ENCODE results near the gene STAB1.
A peak's percentile ranks its signal among the peaks of the same experiment; 100 is the strongest.

The STAB1 gene, protein sequence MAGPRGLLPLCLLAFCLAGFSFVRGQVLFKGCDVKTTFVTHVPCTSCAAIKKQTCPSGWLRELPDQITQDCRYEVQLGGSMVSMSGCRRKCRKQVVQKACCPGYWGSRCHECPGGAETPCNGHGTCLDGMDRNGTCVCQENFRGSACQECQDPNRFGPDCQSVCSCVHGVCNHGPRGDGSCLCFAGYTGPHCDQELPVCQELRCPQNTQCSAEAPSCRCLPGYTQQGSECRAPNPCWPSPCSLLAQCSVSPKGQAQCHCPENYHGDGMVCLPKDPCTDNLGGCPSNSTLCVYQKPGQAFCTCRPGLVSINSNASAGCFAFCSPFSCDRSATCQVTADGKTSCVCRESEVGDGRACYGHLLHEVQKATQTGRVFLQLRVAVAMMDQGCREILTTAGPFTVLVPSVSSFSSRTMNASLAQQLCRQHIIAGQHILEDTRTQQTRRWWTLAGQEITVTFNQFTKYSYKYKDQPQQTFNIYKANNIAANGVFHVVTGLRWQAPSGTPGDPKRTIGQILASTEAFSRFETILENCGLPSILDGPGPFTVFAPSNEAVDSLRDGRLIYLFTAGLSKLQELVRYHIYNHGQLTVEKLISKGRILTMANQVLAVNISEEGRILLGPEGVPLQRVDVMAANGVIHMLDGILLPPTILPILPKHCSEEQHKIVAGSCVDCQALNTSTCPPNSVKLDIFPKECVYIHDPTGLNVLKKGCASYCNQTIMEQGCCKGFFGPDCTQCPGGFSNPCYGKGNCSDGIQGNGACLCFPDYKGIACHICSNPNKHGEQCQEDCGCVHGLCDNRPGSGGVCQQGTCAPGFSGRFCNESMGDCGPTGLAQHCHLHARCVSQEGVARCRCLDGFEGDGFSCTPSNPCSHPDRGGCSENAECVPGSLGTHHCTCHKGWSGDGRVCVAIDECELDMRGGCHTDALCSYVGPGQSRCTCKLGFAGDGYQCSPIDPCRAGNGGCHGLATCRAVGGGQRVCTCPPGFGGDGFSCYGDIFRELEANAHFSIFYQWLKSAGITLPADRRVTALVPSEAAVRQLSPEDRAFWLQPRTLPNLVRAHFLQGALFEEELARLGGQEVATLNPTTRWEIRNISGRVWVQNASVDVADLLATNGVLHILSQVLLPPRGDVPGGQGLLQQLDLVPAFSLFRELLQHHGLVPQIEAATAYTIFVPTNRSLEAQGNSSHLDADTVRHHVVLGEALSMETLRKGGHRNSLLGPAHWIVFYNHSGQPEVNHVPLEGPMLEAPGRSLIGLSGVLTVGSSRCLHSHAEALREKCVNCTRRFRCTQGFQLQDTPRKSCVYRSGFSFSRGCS (N-terminal part only)

DNA sequence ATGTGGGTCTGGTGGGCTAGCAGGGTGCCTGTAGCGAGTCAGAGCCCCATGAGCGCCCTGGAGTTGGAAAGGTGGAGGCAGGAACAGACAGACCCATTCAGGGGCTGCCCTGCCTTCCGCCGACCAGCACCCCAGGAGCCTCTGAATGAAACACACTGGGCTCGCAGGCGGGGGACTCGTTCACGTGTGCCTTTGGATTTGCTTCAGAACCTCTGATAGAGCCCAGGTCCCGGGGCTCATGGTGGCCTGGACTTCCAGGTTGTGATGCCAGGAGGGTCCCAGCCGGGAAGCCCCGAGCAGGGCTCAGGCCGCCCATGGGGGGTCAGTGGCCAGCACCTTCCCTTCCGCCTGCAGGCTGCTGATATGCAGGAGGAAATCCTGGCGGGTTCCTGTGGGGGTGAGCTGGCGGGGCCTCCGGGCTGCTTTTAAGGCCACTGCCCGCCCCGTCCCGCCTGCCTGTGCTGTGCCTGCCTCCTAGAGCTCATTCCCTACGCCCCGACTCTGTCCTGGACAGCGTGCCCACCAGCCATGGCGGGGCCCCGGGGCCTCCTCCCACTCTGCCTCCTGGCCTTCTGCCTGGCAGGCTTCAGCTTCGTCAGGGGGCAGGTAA, at the start of gene STAB1:
STAB1 (plus strand) TSS at position 453 of the 610 bp plus-strand sequence; CDS start at position 529, 76 bp downstream.
- no peak for DNase-seq

DNA sequence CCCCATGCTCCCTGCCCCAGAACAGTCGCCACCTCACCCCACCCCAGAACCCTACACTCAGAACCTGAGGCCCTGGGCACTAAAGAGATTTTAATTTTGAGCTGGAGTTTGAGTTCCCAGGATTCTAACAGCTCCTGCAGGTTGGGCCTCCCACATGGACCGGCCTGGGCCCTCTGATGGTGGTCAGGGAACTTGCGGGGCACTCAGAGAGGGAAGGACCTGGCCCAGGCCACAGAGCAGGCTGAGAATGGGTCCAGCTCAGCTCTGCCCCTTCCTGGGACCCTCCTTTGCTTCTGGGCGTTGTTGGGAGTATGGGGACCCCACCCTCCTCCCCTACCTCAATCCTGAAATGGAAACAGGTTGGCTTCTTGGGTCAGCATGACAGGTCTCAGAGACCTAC, 49.1 kb upstream of the STAB1 start:
- DNase-seq, result no peak

DNA sequence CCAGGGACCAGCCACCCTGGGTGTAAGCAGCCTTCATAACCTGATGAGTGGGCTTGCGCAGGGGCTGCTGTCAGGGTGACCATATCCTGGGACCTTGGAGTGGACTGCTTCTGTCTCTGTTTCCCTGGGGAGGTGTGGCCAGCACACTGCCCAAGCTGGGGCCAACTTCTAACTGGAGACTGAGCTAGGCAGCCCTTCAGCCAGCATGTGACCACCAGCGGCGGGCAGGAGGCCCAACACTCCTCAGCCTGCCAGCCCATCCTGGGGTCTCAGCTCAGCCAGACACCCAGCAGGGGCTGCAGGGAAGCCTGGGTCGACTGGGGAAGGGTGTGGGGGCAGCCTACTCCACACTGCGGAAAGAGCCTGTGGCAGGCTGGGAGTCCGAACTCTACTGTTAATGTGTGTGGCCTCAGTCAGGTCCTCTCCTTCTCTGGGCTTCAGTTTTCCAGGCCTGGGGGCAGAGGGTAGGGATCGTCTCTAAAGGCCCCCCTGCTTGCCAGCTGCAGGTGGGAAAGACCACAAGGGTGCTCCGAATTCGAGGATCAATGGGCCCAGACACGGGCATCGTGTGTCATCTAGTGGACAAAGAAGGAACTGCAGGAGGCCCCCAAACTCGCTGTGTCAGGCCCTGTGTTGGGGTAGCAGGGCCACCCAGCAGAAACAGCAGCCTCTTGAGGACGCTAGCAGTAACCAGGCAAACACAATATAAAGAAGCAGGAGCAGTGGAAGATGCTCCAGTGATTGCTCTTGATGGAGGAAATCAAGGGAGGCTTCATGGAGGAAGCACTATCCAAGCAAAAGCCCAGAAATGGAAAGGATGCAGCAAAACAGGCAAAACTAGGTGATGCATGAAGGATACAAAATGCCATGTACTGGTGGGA, 48.3 kb upstream of the STAB1 start:
- DNase-seq, result peak; percentile 87

DNA sequence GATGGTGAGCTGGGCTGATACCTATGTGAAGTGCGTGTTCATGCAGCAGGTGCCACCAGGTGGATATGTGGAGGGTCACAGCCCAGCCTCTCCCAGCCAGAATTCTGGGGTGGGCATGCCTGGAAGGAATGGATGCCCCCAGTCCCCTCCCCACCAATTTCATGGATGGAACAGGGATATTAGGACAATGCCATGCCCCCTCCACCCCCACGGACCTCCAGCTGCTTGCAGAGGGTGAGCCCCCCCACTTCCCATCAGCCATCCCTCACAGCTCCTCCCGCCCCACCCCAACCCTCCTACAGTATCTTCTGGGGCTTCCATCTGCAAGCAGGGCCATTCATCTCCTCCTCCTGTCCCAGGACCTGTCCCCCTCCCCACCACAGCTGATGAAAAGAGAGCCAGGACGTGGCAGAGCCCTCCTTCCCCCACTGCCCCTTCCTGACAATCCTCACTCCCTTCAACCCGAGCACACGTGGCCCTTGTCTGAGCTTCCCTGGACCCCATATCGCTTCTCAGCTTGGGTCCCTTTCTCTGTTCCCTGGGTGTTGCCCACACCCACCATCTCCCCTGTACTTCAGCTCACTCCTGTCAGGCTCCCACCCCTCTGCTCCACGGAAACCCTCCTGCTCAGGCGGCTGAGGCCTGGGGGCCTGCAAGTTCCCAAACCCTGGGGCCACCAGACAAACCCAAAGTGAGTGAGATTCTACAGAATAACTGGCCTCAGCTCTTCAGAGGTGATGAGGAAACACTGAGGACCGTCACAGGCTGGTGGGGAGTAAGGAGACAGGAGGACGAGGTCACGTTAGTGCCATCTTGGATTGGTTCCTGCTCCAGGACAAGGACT, 47.4 kb upstream of the STAB1 start:
- DNase-seq, result no peak

DNA sequence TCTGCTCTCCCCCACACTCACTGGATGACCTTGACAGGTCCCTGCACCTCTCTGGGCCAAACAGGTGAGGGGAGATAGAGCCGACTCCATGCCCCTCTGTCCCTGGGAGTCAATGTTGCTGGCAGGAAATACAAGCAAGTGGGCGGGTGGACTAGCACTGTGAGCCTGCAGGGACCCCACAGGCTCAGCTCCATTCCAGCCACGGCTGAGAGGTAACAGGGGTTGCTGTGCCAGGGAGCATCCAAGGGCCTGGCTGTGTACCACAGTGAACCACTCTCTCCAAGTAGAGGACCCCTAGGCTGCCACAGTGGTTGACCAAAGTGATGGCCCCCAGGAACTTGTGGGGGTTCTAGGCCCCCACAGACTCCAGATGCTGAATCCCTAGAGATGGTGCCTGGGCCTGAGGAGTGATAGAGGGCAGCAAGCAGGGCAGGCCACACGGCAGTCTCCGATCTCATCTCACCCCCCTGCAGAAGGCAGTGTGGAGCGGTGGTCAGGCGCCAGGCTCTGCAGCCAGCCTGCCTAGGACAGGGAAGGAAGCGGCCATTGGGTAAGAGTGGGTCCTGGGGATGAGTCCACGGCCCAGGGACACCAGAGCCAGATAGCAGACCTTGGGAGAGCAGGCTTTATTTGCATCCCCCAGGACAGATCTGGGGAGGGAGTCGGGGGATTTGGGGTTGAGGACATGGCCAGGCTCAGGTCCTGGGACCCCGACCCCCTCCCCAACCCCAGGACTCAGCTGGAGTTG, 44.5 kb upstream of the STAB1 start:
- DNase-seq, result no peak

DNA sequence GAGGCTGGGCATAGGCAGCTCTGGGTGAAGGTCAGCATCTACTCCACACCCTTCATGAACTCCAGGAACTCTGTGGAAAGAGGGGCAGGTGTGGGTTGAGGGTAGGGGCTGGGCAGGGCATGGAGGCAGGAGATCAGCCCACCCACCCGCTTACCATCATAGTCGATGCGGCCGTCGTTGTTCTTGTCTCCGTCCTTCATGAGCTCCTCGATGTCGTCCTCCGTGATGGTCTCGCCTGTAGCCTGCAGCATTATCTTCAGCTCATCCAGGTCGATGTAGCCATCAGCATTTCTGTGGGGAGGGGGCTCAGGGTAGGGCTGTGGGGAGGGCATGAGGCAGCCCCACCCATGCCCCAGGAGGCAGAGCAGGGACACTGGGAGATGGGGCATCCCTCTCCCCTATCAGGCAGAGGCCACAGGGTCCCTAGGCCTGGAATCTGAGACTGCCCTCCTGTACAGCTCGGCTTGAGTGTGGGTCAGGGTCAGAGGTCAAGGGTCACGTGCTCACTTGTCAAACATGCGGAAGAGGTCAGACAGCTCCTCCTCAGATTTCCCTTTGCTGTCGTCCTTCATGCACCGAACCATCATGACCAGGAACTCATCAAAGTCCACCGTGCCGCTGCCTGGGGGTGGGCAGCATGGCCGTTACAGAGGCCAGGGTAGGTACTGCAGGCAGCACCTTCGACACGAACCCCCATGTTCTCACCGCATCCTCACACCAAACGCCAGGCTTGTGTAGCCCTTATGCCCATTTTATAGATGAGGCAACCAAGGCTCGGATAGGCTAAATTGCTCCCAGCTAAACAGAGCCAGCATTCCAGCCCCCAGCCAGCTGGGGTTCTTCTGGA, 43.7 kb upstream of the STAB1 start:
- no peak for DNase-seq

DNA sequence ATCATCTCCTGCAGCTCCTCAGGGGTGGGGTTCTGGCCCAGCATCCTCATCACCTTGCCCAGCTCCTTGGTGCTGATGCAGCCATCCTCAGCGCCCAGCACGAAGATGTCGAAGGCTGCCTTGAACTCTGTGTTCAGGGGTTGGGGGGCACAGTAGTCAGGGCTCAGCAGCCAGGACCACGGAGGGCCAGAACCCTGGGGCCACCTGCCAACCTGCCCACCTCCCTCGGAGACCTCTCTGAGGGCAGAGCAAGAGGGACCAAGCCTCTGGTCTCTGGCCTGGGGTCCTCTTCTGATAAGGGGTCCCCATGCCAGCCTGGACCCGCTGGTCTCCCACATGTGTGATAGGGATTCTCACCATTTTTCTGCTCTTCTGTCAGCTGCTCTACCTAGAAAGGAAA, 43.0 kb upstream of the STAB1 start:
- DNase-seq, result no peak

DNA sequence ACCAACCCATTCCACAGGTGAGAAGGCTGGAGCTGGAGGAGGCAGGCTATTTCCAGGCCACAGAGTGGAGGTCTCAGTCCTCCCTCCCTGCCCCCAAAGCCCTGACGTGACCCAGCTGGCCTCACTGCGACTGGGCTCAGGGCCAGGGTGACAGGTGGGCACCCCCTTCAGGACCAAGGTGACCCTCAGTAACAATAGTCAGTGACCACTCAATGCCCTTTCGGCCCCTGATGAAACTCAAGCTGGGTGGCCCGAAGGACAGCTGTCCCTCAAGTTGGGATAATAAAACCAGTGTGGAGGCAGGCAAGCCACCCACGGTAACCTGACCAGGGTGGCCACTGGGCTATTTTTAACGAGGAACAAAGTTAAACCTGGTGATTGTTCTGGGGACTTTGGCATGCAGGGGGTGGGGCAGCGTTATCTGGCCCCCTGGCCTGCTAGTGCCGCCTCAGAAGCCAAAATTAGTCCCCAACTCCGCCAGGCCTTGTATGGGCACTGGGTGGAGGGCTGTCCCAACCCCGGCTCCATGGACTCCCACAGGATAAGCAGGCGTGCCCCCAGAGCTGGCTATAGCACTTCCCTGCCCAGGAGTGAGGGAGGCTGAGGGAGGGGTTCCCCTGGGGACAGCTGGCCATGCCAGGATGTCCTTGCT, 42.4 kb upstream of the STAB1 start:
- no peak for DNase-seq

DNA sequence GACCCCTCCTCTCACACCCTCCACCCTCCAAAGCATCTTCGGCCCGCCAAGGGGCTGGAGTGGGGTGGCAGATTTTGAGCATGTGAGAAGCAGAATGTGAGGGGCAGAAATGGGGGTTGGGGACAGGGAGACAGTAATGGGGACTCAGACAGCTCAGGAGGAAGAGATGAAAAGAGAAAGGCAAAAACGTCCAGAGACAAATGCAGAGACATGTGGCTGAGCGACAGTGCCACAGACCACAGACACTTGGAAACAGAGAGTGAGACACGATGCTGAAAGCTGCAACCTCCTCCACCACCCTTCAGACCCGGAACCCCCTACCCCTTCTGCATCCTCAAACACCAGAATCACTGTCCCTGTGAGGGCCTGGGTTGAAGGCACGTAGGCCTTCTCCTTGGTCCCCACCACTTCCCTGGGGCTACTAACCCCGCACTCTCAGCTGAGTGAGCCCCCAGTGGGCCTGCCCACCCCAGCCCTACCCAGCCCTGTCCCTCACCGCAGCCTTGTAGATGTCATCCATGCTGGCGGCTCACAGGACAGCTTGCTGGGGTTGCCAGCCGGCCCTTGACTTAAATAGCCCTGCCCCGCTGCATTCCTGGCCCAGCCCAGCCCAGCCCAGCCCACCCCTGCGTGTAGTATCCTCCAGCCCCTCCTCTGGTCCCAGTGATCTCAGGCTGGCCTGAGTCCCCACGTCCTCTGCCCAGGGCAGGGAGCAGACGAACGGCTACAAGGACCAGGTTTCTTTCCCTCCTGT, 41.5 kb upstream of the STAB1 start, which contains the start of gene TNNC1:
TNNC1 (minus strand) TSS at position 546 of the 754 bp plus-strand sequence; CDS start at position 520, 26 bp downstream.
- no peak for DNase-seq

DNA sequence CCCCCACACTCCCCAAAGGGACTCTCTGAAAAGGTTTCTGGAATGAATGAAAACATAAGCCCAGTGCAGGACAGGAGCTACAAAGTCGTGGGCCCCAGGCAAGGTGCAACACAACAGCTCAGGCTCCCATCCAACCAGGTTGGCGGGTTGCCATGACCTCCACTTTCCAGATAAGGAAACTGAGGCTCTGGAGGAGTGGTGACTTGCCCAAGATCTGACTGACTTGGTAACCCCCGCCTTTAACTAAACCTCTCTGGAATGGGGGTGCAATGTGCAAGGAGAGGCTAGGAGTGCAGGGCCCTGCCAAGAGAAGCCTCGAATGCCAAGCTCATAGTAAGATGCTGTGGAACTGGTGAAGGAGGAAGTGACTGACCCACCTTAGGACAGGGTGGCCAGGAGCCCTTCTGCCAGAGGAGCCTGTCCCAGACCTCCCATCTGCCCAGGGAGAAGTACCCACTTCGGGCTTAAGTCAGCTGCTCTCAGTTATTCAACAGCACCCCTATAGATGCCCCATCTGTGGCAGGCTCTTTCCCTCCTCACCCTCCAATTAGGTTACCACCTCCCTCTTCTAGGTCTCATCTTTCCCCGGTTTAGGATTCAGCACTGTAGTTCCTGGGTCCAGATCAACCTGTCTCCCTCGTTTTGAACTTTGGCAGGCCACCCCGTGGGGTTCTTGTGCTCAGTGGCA, 40.7 kb upstream of the STAB1 start:
- peak; percentile 62 for DNase-seq

DNA sequence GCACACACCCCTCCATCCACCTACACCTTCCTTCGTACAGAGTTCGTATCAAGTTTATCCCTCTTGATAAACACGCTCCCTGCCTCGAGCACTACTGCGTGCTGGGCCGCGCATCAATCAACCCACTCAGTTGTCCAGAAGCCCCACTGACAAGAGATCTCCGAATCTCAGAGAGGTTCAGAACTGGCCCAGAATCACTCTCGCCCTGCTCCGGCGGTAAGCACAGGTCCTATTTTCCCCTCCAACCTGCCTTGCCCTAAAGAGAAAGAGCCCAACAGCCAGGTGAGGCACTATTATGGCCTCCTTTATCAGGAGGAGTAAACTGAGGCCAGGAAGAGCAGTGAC, 40.2 kb upstream of the STAB1 start:
- no peak for DNase-seq

DNA sequence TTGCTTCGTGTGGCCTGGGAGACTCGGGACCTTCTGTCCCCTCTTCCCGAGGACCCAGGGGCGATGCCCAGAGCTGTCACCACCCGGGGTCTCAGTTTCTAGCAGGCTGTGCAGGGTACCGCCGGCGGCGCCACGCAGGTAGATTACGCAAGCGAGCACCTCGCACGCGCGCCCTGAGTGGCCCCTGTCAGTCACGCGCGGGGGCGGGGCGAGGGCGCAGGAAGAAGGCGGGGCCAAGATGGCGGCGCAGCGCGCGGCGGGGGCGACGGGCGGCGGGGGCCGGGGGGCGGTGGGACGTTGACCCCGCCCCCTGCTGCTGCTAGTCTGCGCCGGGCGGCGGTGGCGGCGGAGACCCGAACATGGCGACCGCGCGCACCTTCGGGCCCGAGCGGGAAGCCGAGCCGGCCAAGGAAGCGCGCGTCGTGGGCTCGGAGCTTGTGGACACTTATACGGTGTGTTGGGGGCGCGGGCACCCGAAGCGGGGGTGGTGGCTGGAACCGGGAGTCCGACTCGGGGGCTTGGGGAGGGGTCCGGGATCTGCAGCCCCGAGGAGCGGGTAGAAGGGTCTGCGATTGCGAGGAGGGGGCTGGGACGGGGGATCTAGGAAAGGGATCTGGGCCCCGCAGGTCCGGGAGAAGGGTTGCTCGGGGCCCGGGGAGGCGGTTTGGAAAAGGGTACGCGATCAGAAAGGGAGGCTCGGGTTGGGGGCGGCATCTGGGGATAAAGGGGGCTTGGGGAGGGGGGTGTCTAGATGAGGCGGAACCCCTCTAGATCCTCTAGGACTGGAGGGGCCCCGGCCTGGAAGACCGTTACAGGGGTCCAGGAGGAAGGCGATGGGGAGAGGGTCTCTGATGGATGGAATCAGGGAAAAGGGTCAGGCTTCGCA, 39.6 kb upstream of the STAB1 start, which contains the start of gene NISCH:
NISCH (plus strand) TSS at position 322 of the 886 bp plus-strand sequence; CDS start at position 360, 38 bp downstream.
- DNase-seq, result peak; percentile 99

DNA sequence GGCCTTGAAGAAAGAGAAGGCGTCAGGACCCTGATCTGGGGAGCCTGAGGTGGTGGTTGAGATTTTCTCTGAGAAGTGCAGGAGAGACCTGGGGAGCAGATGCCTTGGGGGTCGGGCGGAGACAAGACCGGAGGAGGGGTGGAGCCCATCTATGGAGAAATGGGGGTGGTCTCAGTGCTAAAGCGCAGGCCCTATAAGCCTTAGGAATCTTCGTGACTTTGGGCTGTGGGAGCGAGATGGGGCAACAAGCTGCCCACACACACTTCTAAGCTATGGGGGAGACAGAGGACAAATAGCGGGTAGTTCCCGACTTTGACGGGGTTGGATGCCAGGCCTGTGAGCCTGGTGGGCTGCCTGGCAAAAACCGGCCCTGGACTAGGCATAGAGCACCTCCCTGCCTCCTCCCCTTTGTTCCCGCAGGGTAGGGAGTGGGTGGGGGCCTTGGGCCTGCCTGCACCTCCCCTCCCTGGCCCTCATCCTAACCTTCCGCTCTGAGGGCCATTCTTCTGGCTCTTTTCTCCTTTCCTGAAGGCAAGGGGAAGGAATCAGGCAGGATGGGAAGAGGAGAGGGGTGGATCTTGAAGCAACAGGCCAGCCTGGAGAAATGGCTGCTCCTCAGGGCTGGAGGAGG, 38.9 kb upstream of the STAB1 start:
- peak; percentile 59 for DNase-seq

DNA sequence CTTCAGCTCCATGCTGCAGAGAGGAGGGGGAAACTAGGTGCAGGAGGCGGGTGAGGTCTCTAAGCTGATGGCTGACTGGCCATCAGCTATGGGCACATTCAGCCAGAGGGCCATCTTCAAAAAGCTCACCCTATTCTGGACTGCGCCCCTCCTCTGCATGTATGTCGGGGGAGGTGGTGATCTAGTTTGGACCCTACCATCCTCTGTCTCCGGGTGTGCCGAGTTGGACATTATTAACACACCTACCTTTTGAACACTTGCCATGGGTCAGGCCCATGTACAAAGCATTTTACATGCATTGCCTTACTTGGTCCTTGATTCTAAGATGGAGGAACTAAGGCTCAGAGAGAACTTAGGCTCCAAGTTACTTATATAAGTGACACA, 38.3 kb upstream of the STAB1 start:
- DNase-seq, result no peak

Measured in activated CD8-positive, alpha-beta memory T cell treated with anti-CD3 and anti-CD28 coated beads, Interleukin-2, amount 50 U/mL, for 48 hours (primary cell).